ENCODE measurements around the gene DIAPH2.
"Not testable (repeated sequence)": the region's sequence is repeated elsewhere in the genome, so short reads cannot be mapped to it uniquely, and the experiment has no call there.

Gene DIAPH2

DNA sequence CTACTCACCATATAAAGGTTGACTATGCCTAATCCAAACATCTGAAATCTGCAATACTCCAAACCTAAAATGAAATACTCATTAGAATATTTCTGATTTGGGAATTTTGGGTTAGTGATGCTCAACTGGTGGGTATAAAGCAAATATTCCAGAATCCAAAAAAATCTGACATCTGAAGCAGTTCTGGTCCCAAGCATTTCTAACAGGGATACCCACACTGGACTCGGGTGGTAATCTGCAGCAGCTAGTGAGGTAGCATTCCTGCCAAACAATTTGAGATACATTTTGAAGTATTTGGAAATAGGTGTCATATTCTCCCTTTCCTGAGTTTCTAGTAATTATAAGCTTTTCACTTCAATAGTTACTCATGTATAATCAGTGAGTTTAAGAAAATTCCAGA is 149.5 kb downstream of the DIAPH2 start:
- DNase-seq: no peak

DNA sequence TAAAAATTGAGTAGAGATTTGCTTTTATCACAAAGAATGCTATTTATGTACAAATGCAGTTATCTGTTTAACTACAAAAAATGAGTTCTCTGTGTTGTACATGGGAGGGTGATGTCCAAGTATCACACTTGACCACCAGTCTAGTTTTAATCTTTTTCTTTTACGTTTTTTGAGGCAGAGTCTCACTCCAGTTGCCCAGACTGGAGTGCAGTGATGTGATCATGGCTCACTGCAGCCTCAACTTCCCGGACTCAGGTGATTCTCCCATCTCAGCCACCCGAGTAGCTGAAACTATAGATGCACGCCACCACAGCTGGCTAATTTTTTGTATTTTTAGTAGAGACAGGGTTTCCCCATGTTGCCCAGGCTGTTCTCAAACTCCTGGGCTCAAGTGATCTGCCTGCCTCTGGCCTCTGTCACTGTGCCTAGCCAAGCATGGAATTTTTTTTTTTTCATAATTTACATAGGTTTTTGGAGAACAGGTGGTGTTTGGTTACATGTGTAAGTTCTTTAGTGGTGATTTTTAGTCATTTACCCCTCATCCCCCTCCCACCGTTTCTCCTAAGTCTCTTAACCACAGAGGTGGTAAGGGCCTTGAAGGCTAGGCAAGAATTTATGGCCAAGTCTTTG is 151.1 kb downstream of the DIAPH2 start:
- DNase-seq: no peak

DNA sequence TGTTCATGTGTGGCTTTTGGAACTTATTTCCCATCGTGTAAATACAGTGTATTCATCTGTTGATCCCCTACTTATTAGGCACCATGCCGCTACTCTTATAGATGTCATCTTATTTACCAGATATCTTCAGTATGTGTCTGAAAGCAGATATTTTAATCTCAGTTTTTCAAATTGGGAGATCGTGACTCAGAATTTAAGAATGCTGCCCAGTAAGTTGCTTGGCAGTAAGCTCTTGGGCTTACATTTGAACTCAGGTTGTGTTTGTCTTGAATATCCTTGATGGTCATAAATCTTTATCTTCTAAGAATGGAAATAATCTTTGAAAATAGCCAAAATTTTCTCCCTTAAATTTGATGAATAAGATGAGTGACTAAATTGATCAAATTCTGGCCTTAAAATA is 153.2 kb downstream of the DIAPH2 start:
- no peak for DNase-seq

DNA sequence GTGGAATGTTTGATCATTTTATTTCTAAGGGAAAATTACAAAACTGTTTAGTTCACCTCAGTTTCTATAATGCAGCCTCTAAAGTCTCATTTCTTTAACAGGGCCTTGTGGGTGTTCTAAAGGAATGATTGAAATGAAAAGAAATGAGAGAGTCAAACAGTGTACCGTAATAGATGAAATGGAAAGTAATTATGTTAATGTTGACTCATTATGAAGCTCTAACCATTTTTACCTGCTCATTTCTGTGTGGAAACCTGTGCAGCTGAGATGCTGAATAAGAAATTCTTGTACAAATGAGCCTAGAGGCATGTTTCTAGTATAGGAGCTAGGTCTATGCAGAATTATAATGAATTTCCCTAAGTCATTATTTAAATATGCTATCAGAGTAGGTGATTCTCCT is 153.9 kb downstream of the DIAPH2 start:
- DNase-seq: no peak

DNA sequence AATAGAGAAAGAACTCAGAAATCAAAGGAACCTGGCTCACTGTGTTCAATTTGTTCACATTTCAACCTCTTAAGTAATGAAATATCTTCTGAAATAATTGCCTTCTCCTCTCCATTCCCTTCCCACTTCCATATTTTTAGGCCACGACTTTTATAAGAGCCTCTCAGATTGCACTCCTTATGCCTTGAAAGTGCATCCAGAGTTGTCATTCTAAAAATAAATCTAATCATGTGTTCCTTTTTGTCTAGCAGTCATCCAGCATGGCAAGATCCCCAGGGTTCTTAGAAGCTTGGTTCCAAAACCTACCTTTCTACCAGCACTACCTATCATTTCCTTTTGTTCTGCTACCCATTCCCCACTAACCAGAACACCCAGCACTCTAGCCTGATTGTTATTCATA is 156.7 kb downstream of the DIAPH2 start:
- DNase-seq: no peak

- DNase-seq: not testable (repeated sequence)
Observed at GRCh38 chrX:96841866-96842265, 157.2 kb downstream of the DIAPH2 start.

GRCh38 chrX:96843566-96843965 is 158.9 kb downstream of the DIAPH2 start:
- DNase-seq: no peak

GRCh38 chrX:96846841-96847240 is 162.2 kb downstream of the DIAPH2 start:
- no peak for DNase-seq

DNA sequence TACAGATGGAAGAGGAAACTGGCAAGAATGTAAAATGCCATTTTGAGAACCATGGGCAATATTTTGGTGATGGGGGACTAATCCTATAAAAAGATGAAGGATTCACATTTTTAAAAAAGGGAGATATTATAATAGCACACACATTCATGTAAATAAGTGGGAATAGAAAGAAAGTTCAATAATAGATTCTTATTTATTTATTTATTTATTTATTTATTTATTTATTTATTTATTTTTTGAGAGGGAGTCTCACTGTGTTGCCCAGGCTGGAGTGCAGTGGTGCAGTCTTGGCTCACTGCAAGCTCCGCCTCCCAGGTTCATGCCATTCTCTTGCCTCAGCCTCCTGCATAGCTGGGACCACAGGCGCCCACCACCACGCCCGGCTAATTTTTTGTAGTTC is 174.8 kb downstream of the DIAPH2 start:
- not testable (repeated sequence) for DNase-seq

DNA sequence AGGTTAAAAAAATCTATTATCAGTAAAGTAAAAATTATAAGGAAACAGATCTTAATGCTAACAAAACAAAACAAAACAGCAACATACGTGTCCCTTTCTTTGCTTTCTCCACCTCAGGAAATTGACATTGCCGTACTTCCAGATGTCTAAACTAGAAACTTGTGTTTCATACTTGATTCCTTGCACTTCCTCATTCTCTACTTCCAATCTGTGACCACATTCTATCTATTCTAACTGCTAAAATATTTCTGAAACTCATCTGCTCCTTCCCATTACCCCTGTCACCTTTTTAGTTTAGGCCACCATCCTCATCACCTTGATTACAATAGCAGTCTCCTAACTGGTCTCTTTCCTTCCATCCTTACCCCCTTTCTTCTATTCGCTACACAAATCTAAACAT is 176.6 kb downstream of the DIAPH2 start:
- DNase-seq: peak; percentile 14

DNA sequence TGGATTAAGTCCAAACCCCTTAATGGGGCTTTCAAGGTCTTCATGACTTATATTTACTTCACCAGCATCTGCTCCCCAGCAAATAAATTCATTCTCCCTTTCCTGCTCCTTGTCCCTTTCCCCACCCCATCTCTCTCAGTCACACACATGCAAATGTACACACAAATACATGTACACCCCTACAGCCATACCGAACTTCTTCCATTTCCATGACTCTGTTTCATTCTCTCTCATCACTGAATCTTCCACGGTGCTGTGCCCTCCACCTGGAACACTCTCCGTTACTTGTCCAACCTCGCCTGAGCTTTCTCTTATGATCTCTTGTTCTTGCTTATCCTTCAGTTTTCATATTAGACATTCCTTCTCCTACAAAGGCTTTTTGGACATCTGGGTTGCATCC is 177.0 kb downstream of the DIAPH2 start:
- DNase-seq: no peak

- no peak for DNase-seq
Observed at GRCh38 chrX:96883608-96884007, 199.0 kb downstream of the DIAPH2 start, which contains the start of gene RPA4. Gene RPA4, plus strand, starts transcription at chrX:96883908. Its CDS starts 403 bp downstream, at chrX:96884311.

GRCh38 chrX:96884027-96884426 is 199.4 kb downstream of the DIAPH2 start:
- no peak for DNase-seq

- DNase-seq: no peak
Observed at GRCh38 chrX:96889726-96890125, 205.1 kb downstream of the DIAPH2 start.

DNA sequence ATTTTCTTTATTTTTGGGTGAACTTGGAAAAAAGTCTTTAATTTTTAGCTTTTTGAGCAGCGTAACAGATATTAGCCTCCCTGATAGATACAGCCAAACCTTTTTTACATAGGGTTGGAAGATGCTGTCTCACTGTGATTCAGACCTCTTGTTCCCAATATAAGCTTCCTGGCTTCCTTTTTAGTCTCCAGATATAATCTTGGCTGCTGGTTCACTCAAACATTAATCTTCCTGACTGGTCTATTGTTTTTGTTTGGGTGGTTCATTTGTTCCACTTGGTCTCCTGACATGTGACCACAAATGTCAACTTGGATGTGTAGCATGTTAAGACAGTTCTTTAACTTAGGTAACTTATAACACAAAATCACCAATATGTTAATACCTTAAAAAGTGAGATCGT is 222.1 kb downstream of the DIAPH2 start:
- no peak for DNase-seq

DNA sequence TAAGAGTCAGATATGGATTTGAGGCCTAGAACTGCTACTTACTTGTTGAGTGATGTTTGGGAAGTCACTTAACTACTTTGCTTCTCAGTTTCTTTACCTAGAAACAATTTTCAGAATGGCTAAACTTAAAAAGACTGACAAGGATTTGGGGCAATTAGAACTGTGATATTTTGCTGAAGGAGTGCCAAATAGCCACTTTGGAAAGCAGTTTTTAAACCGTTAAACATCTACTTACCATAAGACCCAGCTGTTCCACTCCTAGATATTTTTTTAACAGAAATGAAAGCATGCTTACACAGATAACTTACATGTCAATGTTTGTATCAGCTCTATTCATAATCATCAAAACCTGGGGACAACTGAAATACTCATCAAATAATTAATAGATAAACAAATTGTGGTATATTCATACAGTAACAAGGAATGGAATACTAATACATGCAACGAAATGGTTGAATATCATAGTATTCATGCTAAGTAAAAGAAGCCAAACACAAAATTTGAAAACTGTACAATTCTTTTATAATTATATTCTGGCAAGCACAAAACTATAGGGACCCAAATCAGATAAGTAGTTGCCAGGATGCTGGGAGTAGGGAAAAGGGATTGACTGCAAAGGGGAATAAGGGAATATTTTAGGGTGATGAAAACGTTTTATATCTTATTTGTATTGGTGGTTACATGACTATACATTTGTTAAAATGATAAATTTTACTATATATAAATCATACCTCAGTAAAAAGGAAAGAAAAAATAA is 223.1 kb downstream of the DIAPH2 start:
- no peak for DNase-seq

DNA sequence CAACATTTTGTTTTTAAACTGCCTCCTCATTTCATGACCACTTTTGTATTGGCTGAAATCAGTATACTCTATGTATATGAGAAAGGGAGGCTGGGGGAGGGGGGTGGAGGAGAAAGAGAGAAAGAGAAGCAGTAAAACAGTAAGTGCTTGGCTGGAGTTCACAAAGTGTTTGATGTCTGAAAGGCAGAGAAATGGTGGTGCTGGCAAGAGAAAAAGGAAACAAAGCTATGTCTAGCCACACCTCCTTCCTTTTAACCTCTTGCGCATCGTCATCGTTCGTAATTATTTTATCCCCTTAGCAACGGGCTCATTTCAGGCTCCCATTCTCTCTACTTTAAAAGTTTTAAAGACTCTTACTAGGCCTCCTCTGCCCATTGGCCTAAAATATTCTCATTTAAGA is 224.6 kb downstream of the DIAPH2 start:
- no peak for DNase-seq

DNA sequence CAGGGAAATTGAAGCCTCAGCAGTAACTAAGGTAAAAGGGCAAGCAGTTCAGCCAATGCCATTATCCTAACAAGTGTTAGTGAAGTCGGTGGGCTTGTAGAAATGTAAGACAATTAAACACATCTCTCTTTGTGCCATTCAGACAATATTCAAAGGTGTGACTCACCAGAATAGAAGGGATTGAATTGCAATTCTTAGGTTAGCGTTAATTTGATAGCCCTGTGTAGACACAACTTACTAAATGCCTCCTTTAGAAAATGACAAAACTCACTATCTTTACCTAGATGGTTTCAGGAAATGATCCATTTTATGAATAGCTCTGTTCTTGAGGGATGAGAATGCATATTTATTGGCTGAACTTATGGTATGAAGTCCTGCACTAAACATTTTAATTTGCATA is 234.2 kb downstream of the DIAPH2 start:
- no peak for DNase-seq

GRCh38 chrX:96919672-96920071 is 235.0 kb downstream of the DIAPH2 start:
- DNase-seq: no peak

DNA sequence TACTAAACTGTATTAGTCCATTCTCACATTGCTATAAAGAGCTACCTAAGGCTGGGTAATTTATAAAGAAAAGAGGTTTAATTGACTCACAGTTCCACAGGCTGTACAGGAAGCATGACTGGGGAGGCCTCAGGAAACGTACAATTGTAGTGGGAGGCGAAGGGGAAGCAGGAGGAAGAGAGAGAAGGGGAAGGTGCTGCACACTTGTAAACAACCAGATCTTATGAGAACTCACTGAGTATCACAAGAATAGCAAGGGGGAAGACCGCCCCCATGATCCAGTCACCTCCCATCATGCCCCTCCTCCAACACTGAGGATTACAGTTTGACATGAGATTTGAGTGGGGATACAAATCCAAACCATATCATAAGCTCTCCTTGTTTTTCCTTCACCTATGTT is 239.9 kb downstream of the DIAPH2 start:
- DNase-seq: no peak

- DNase-seq: no peak
Observed at GRCh38 chrX:96929036-96929435, 244.4 kb downstream of the DIAPH2 start.

GRCh38 chrX:96957718-96958117 is 273.1 kb downstream of the DIAPH2 start:
- DNase-seq: no peak

DNA sequence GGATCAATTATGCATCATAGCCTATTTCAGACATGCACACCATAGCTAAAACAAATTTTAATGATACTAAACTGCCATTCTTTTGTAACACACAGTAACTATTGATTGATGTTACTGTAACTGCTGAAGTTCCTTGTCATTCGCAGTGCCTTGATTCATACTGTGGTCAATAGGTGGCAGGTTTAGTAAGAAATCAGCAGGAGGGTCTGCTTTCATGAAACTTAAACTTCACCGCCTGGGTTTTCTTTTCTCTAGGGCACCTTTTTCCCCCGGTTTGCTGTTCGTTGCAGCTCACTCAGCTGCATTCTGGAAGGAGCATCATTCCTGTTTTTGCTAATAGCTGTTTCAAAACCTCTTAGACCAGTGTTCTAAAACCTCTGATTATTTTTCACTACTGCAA is 287.2 kb downstream of the DIAPH2 start:
- DNase-seq: no peak

DNA sequence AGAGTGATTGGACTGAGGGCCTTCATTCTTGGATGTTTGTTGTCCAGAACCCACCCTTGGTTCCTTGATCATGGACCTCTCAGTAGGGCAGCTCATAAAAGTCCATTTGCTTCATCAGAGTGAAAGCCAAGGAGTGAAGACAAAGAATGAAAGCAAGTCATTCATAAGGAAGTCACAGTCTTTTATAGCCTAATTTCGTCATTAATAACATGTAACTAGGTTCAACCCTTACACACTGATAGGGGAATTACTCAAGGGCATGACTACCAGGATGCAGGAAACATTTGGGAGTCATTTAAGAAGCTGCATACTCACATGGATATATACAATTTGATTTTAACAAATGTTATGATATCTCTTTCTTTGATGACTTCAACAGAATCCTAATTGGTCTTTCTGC is 294.3 kb downstream of the DIAPH2 start:
- no peak for DNase-seq

- no peak for DNase-seq
Observed at GRCh38 chrX:96979766-96980165, 295.1 kb downstream of the DIAPH2 start.
